HAP-1 (cell line): ENCODE results near the gene GCK.

Source experiments
- DNase-seq, 2 experiments: peaks; one replicate each; pipeline ENCODE4 v3.0.0-alpha.2; 2016 to 2020; ENCODE audit warnings: low spot score in 2 of 2
- H3K27me3 ChIP-seq: fragments of 250-450 bp; sonication (Bioruptor Pico); 2 replicates; pipeline ENCODE4 v1.5.1; 2020; ENCODE audit warnings: low read depth, mild to moderate bottlenecking, moderate library complexity
- H3K36me3 ChIP-seq: fragments of 250-450 bp; sonication (Bioruptor Pico); replicated peaks from 2 replicates; pipeline ENCODE4 v1.5.1; 2020; ENCODE audit warnings: mild to moderate bottlenecking
- H3K4me1 ChIP-seq: fragments of 250-450 bp; sonication (Bioruptor Pico); 2 replicates; pipeline ENCODE4 v1.5.1; 2020; ENCODE audit warnings: mild to moderate bottlenecking
- H3K4me3 ChIP-seq: fragments of 250-450 bp; sonication (Bioruptor Pico); 2 replicates; pipeline ENCODE4 v1.5.1; 2020; ENCODE audit warnings: mild to moderate bottlenecking, moderate library complexity
- H3K9me3 ChIP-seq: fragments of 250-450 bp; sonication (Bioruptor Pico); 2 replicates; pipeline ENCODE4 v1.5.1; 2020; ENCODE audit warnings: mild to moderate bottlenecking, moderate library complexity
- in situ Hi-C: fragments of 300-500 bp; cut with MboI; formaldehyde crosslinking; loops from 3 replicates; pipeline ENCODE4 v1.14.3; 2020; ENCODE audit warnings: low sequenced_read_pairs, inconsistent platforms, mixed read lengths

The GCK gene

GRCh38 chr7:44217852-44218402 is 28.7 kb upstream of the GCK start:
- no peak for DNase-seq
- Histone ChIP-seq H3K4me3 (no peak overlapping the region), H3K4me1 (no peaks in the 10 kb centered on the region), H3K27me3 (no peaks in the 10 kb centered on the region), H3K9me3 (no peaks in the 10 kb centered on the region), H3K36me3 (peaks cover 6% of the 10 kb centered on the region)
- in situ Hi-C loops, result no loop called here

DNA sequence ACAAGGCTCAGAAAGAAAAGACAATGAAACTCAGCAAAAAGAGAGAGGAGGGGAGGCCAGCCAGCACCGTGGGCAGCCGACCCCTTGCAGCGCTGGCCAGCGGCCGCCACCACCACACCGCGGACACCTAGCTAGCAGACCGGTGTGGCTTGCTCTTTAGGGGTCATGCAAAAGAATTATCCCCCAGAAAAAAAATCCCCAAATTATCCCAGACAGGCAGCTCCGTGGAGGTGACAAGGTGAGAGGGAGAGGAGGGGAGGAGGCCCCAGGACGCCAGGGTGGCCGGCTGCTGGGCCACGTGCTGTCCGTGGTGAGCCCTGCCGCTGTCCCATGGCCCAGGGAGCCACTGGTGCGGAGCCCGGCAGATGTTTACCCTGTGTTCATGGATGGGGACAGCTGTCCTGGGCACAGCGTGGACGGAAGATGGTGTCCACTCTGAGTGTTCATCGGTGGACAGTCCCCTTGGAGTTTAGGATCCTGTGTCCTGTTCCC is 28.0 kb upstream of the GCK start:
- Histone ChIP-seq H3K9me3 (no peaks in the 10 kb centered on the region), H3K4me1 (no peaks in the 10 kb centered on the region), H3K36me3 (peaks cover 11% of the 10 kb centered on the region), H3K27me3 (no peaks in the 10 kb centered on the region), H3K4me3 (no peak overlapping the region)
- in situ Hi-C loops, result no loop called here
- DNase-seq, result no peak

DNA sequence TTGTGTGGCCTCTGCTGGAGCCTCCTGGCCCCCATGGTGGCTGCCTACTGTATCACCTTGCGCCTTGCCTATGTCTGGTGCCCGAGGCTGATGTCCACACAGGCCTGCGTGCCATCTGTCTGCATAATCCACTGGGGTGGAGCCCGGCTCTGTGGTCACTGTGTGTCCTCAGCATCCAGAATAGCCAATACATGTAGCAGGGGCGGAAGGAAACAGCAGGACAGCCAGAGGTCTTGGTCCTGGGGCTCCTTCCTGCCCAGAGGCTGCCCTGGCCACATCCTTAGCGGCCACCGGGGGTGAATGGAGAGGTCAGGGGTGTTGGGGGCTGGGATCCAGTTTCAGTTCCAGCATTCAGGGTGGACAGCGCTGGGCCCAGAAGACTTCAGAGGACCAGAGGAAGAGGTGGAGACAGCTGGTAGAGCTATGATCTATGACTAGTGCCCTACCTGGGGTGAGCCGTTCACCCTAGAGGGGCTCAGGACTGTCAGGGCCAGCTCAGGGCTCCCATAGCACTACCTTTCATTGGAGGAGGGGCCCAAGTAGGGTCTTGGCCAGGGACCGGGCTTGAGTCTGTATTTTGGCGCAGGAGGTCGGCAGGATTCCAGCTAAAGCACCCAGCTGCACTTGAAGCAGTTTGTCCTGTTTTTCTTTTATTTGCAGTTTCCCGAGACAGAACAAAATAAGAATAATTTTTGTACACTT is 27.4 kb upstream of the GCK start:
- Histone ChIP-seq H3K4me1 (no peaks in the 10 kb centered on the region), H3K27me3 (no peaks in the 10 kb centered on the region), H3K36me3 (peaks cover 16% of the 10 kb centered on the region), H3K9me3 (no peaks in the 10 kb centered on the region), H3K4me3 (no peak overlapping the region)
- in situ Hi-C loops, result no loop called here
- no peak for DNase-seq

GRCh38 chr7:44216019-44216418 is 26.8 kb upstream of the GCK start:
- no peak for DNase-seq
- Histone ChIP-seq H3K4me1 (no peaks in the 10 kb centered on the region), H3K4me3 (no peak overlapping the region), H3K36me3 (peaks cover 22% of the 10 kb centered on the region), H3K27me3 (no peaks in the 10 kb centered on the region), H3K9me3 (no peaks in the 10 kb centered on the region)
- in situ Hi-C loops, result no loop called here

GRCh38 chr7:44215531-44215930 is 26.3 kb upstream of the GCK start:
- peaks cover 25% of the 10 kb centered on the region for H3K36me3 ChIP-seq
- H3K9me3 ChIP-seq, result no peaks in the 10 kb centered on the region
- no peaks in the 10 kb centered on the region for H3K4me1 ChIP-seq
- in situ Hi-C loops, result no loop called here
- H3K27me3 ChIP-seq, result no peaks in the 10 kb centered on the region
- no peak for DNase-seq
- no peak overlapping the region for H3K4me3 ChIP-seq

DNA sequence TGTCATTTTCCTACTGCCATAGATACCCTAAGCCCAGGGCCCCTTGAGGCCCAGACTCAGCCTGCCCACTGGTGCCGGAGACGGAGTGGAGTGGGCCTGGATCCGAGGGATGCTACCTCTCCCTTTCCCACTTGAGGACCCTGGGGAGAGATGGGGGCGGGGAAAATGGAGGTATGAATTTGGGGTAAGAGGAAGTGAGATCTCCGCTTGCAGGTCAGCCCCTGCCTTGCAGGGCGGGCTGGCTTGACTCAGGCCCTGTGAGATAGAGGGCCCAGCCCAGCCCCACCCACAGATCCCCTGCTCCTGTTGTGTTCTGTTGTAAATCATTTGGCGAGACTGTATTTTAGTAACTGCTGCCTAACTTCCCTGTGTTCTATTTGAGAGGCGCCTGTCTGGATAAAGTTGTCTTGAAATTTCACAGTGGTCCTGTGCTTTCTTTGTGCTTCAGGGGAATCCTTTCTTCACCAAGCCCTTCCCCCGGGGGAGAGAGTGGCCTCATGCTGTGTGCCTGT is 24.7 kb upstream of the GCK start:
- no peaks in the 10 kb centered on the region for H3K9me3 ChIP-seq
- H3K27me3 ChIP-seq, result no peaks in the 10 kb centered on the region
- DNase-seq, result no peak
- H3K4me1 ChIP-seq, result no peaks in the 10 kb centered on the region
- no peak overlapping the region for H3K4me3 ChIP-seq
- in situ Hi-C loops, result no loop called here
- H3K36me3 ChIP-seq, result peaks cover 41% of the 10 kb centered on the region

DNA sequence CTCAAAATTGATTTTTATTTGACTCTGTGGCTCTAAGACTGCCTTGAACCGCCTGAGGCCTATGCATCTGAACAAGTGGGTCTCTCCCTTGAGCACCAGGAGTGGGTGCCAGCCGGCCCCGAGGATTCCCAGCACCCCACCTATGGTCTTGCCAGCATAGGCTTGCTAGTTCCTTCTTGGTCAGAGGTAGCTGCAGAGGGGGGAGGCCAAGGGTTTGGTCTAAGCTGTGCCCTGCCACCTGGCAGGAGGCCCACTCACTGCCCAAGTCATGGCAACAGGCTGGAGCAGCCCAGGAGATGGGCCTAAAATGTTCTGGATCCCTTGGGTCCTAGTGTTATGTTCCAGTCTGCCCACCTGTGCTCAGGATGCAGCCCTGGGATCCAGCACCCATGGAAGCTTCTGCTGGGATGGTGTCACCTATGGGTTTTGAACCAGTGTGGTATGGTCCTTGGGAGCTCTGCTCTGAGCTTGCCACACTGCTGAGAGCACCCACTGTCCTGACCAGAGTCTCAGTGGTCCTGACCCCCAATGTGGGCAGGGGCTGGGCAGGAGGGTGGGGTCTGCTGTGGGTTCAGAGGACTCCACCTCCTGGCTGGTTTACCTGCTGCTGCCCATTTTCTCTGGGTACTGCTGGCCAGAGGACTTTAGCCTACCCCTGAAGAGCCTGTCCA is 24.1 kb upstream of the GCK start:
- Histone ChIP-seq H3K4me1 (no peaks in the 10 kb centered on the region), H3K4me3 (no peak overlapping the region), H3K9me3 (no peaks in the 10 kb centered on the region), H3K27me3 (no peaks in the 10 kb centered on the region), H3K36me3 (peaks cover 47% of the 10 kb centered on the region)
- in situ Hi-C loops, result no loop called here
- DNase-seq, result no peak

DNA sequence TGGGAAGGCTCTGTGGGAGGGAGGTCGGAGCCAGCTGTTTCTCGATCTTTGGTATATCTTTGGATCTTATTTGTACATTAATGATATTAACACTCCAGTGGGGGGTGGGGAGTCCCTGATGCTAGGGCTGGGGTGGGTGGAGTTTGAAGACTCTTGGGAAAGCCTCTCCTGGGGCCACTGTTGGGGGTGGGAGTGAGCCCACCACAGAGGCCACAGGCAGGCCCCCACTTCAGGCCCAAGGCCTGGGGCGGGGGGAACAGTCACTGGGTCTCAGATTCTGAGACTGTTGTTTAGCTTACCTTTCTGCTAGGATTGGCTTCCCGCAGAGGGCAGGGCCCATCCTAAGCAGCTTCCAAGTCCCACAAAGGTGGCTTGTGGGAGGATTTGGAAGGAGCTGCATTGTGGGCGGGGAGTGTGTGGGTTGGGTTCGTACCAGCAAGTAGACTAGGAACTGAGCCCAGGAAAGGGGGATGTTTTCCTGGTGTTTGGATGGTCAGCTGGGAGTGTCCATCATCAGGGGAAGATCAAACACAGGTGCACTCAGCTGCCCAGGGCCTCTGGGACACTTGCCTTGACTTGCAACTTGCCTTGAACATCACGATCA is 23.4 kb upstream of the GCK start:
- no peak overlapping the region for H3K4me3 ChIP-seq
- H3K4me1 ChIP-seq, result no peaks in the 10 kb centered on the region
- DNase-seq, result no peak
- no peaks in the 10 kb centered on the region for H3K9me3 ChIP-seq
- H3K27me3 ChIP-seq, result no peaks in the 10 kb centered on the region
- peaks cover 54% of the 10 kb centered on the region for H3K36me3 ChIP-seq
- in situ Hi-C loops, result no loop called here

- in situ Hi-C loops, result no loop called here
- Histone ChIP-seq H3K4me1 (no peaks in the 10 kb centered on the region), H3K4me3 (no peak overlapping the region), H3K9me3 (no peaks in the 10 kb centered on the region), H3K27me3 (no peaks in the 10 kb centered on the region), H3K36me3 (peaks cover 61% of the 10 kb centered on the region)
- no peak for DNase-seq
Measured at GRCh38 chr7:44212018-44212417, 22.8 kb upstream of the GCK start.

DNA sequence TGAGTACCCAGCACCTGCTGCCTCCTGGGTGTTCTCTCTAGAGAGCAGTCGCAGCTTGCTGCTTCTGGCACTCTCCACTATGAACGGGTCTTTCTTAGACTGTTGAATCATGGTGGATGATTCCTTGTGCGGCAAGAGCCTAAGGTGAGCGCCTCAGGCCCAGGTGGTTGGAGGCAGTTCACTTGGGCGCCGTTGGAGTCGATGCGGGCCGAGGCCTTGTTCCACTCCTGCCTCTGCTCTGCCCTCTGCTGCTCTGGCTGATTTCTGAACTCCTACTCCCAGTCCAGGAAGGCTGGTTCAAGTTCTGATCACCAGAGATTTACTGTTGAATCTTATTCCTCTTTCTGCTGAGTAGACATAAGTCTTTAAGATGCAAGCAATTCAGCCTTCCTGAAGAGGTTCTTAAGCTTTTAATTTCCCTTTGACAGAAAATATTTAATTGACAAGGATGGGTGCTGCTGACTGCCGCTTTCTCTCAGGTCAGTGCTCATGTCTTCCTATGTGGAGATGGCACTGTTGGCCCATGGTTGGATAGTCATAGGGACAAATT is 22.0 kb upstream of the GCK start:
- Histone ChIP-seq H3K4me3 (no peak overlapping the region), H3K9me3 (no peaks in the 10 kb centered on the region), H3K27me3 (no peaks in the 10 kb centered on the region), H3K4me1 (no peaks in the 10 kb centered on the region), H3K36me3 (peaks cover 69% of the 10 kb centered on the region)
- in situ Hi-C loops, result no loop called here
- no peak for DNase-seq

- H3K36me3 ChIP-seq, result peaks cover 75% of the 10 kb centered on the region
- DNase-seq, result no peak
- H3K4me3 ChIP-seq, result no peak overlapping the region
- H3K4me1 ChIP-seq, result no peaks in the 10 kb centered on the region
- H3K9me3 ChIP-seq, result no peaks in the 10 kb centered on the region
- no peaks in the 10 kb centered on the region for H3K27me3 ChIP-seq
- in situ Hi-C loops, result no loop called here
Measured at GRCh38 chr7:44210107-44210506, 20.9 kb upstream of the GCK start.

- no peaks in the 10 kb centered on the region for H3K27me3 ChIP-seq
- H3K36me3 ChIP-seq, result peaks cover 83% of the 10 kb centered on the region
- no peak overlapping the region for H3K4me3 ChIP-seq
- no peaks in the 10 kb centered on the region for H3K9me3 ChIP-seq
- in situ Hi-C loops, result no loop called here
- no peak for DNase-seq
- no peaks in the 10 kb centered on the region for H3K4me1 ChIP-seq
Measured at GRCh38 chr7:44208085-44208484, 18.8 kb upstream of the GCK start.

GRCh38 chr7:44206008-44206407 is 16.8 kb upstream of the GCK start:
- Histone ChIP-seq H3K4me1 (peaks cover 4% of the 10 kb centered on the region), H3K36me3 (peaks cover 66% of the 10 kb centered on the region), H3K27me3 (no peaks in the 10 kb centered on the region), H3K9me3 (no peaks in the 10 kb centered on the region), H3K4me3 (no peak overlapping the region)
- DNase-seq, result no peak
- in situ Hi-C loops, result no loop called here

- Histone ChIP-seq H3K4me1 (peaks cover 4% of the 10 kb centered on the region), H3K36me3 (peaks cover 25% of the 10 kb centered on the region), H3K4me3 (peak overlapping the region; percentile 90), H3K27me3 (no peaks in the 10 kb centered on the region), H3K9me3 (peaks cover 6% of the 10 kb centered on the region; the same call in 1 of the 2 replicates)
- no peak for DNase-seq
- in situ Hi-C loops, result no loop called here
Measured at GRCh38 chr7:44201813-44202212, 12.6 kb upstream of the GCK start.
